Activated B cell treated with CpG ODN at 0.5 μM for 24 hours (primary cell): ENCODE data around the gene CCDC152. TPM values are rescaled to one million over a fixed set of nuclear protein-coding genes. Genes with fewer than 3 reads are reported as not detected.
"Not testable (repeated sequence)": the region's sequence is repeated elsewhere in the genome, so short reads cannot be mapped to it uniquely, and the experiment has no call there.

Source experiments
- ATAC-seq: fragments of 200-7000 bp; cut with Tn5 transposase; one replicate; pipeline ENCODE4 v1.10.0; 2021; ENCODE audit warnings: low read depth, mild to moderate bottlenecking, moderate library complexity
- CTCF ChIA-PET: fragments of 350-600 bp; sonication (Branson Sonifier 250); formaldehyde crosslinking; loops from one replicate; lab custom pipeline; 2021; ENCODE audit warnings: antibody characterized with exemption; lab: Charles Lee
- POLR2A ChIA-PET: fragments of 350-600 bp; sonication (Branson Sonifier 250); formaldehyde crosslinking; loops from one replicate; lab custom pipeline; 2021; ENCODE audit warnings: antibody characterized with exemption; lab: Charles Lee
- DNase-seq: peaks from one replicate; pipeline ENCODE4 v3.0.0; 2022
- H3K27ac Mint-ChIP-seq: one replicate; pipeline ENCODE4 v1.8.0; 2020; ENCODE audit warnings: mixed read lengths
- H3K27me3 Mint-ChIP-seq: one replicate; pipeline ENCODE4 v1.8.0; 2021; ENCODE audit warnings: mixed read lengths
- H3K36me3 Mint-ChIP-seq: one replicate; pipeline ENCODE4 v1.8.0; 2021; ENCODE audit warnings: low read depth, mixed read lengths
- H3K4me1 Mint-ChIP-seq: one replicate; pipeline ENCODE4 v1.8.0; 2021; ENCODE audit warnings: mixed read lengths
- H3K4me3 Mint-ChIP-seq: one replicate; pipeline ENCODE4 v1.8.0; 2020; ENCODE audit warnings: mild to moderate bottlenecking, mixed read lengths
- H3K9me3 Mint-ChIP-seq: one replicate; pipeline ENCODE4 v1.8.0; 2020; ENCODE audit warnings: mixed read lengths
- CTCF ChIP-seq: fragments of 200-600 bp; IDR thresholded peaks from one replicate; pipeline ENCODE4 v1.8.0; 2022; ENCODE audit warnings: antibody characterized with exemption, mild to moderate bottlenecking
- intact Hi-C: fragments of 100-400 bp; cut with micrococcal nuclease; formaldehyde crosslinking; loops from one replicate; pipeline ENCODE4 v1.15.1; 2024
- total RNA-seq: library from RNA; stranded (reverse); gene quantifications from 2 replicates; pipeline ENCODE4 v1.2.3, GENCODE V29; 2022

The CCDC152 gene
- total RNA-seq, 1 donor from 2014 or later: 6.9 TPM

GRCh38 chr5:42721484-42721883, 35.1 kb upstream of the CCDC152 start:
- no peaks in the 10 kb centered on the region for H3K9me3 Mint-ChIP-seq
- H3K36me3 Mint-ChIP-seq: no peaks in the 10 kb centered on the region
- CTCF ChIA-PET: no interaction called here
- no peak overlapping the region for H3K4me3 Mint-ChIP-seq
- H3K27ac Mint-ChIP-seq: no peak overlapping the region
- TF ChIP-seq CTCF: no peak
- DNase-seq: no peak
- H3K4me1 Mint-ChIP-seq: peaks cover 6% of the 10 kb centered on the region
- intact Hi-C loops: no loop called here
- POLR2A ChIA-PET: no interaction called here
- no peak for ATAC-seq
- peaks cover 6% of the 10 kb centered on the region for H3K27me3 Mint-ChIP-seq

GRCh38 chr5:42734531-42735058, 22.0 kb upstream of the CCDC152 start:
- ATAC-seq, H3K4me3 Mint-ChIP-seq, POLR2A ChIA-PET, H3K9me3 Mint-ChIP-seq, H3K4me1 Mint-ChIP-seq, H3K36me3 Mint-ChIP-seq, H3K27me3 Mint-ChIP-seq, H3K27ac Mint-ChIP-seq, intact Hi-C loops, DNase-seq: not testable (repeated sequence)
- CTCF ChIA-PET: interaction anchor here (0.6 kb wide), 1 partner anchor 85 kb away, joined by 3 read pairs; no protein-coding TSS in a partner anchor

GRCh38 chr5:42740920-42741319, 15.7 kb upstream of the CCDC152 start:
- no peak for ATAC-seq
- ChIA-PET POLR2A (no interaction called here), CTCF (no interaction called here)
- no peak overlapping the region for H3K27ac Mint-ChIP-seq
- no peak overlapping the region for H3K4me3 Mint-ChIP-seq
- no peaks in the 10 kb centered on the region for H3K4me1 Mint-ChIP-seq
- H3K9me3 Mint-ChIP-seq: no peaks in the 10 kb centered on the region
- H3K36me3 Mint-ChIP-seq: no peaks in the 10 kb centered on the region
- no peak for DNase-seq
- intact Hi-C loops: no loop called here
- TF ChIP-seq CTCF: no peak
- no peaks in the 10 kb centered on the region for H3K27me3 Mint-ChIP-seq

- Mint-ChIP-seq H3K4me3 (no peak overlapping the region), H3K27ac (no peak overlapping the region), H3K27me3 (no peaks in the 10 kb centered on the region), H3K36me3 (no peaks in the 10 kb centered on the region), H3K4me1 (no peaks in the 10 kb centered on the region), H3K9me3 (no peaks in the 10 kb centered on the region)
- no peak for ATAC-seq
- POLR2A ChIA-PET: no interaction called here
- CTCF ChIA-PET: no interaction called here
- TF ChIP-seq CTCF: no peak
- intact Hi-C loops: no loop called here
- DNase-seq: no peak
Measured at GRCh38 chr5:42745426-42745825, 11.2 kb upstream of the CCDC152 start.

- ATAC-seq (no peak), DNase-seq (no peak)
- intact Hi-C loops: no loop called here
- TF ChIP-seq CTCF: no peak
- CTCF ChIA-PET: no interaction called here
- Mint-ChIP-seq H3K4me3 (no peak overlapping the region), H3K9me3 (no peaks in the 10 kb centered on the region), H3K27me3 (no peaks in the 10 kb centered on the region), H3K36me3 (no peaks in the 10 kb centered on the region), H3K27ac (no peak overlapping the region), H3K4me1 (no peaks in the 10 kb centered on the region)
- POLR2A ChIA-PET: no interaction called here
Measured at GRCh38 chr5:42745856-42746255, 10.8 kb upstream of the CCDC152 start.

GRCh38 chr5:42749020-42749419, 7.6 kb upstream of the CCDC152 start:
- DNase-seq (no peak), ATAC-seq (no peak)
- POLR2A ChIA-PET: no interaction called here
- Mint-ChIP-seq H3K27ac (no peak overlapping the region), H3K36me3 (no peaks in the 10 kb centered on the region), H3K4me1 (no peaks in the 10 kb centered on the region), H3K27me3 (no peaks in the 10 kb centered on the region), H3K9me3 (no peaks in the 10 kb centered on the region), H3K4me3 (no peak overlapping the region)
- intact Hi-C loops: no loop called here
- CTCF ChIA-PET: no interaction called here
- no peak for TF ChIP-seq CTCF
